Activated T-helper 1 cell treated with anti-CD3 and anti-CD28 coated beads, Interleukin-12 subunit alpha, Interleukin-12 subunit beta, Interleukin-2, Interleukin-4 antibody, amounts not matched to agents 30 ng/mL and 10 ng/mL and 1 ng/mL, durations not matched to agents 14 hours and 24 hours and 36 hours (primary cell): ENCODE data around the gene GUCY1A2. TPM values are rescaled to one million over a fixed set of nuclear protein-coding genes. Genes with fewer than 3 reads are reported as not detected.

ENCODE experiments used
- DNase-seq: peaks from one replicate; pipeline ENCODE4 v3.0.0; 2021; ENCODE audit warnings: low spot score
- H3K27ac Mint-ChIP-seq: one replicate; pipeline ENCODE4 v1.8.0; 2021; ENCODE audit warnings: mild to moderate bottlenecking, mixed read lengths
- H3K27me3 Mint-ChIP-seq: one replicate; pipeline ENCODE4 v1.8.0; 2022; ENCODE audit warnings: mild to moderate bottlenecking, moderate library complexity, mixed read lengths; ENCODE audit not compliant: insufficient read depth
- H3K36me3 Mint-ChIP-seq: one replicate; pipeline ENCODE4 v1.8.0; 2021; ENCODE audit warnings: low read depth, mixed read lengths
- H3K4me1 Mint-ChIP-seq: one replicate; pipeline ENCODE4 v1.8.0; 2021; ENCODE audit warnings: low read depth, mixed read lengths
- H3K4me3 Mint-ChIP-seq: one replicate; pipeline ENCODE4 v1.8.0; 2021; ENCODE audit warnings: mild to moderate bottlenecking, moderate library complexity, mixed read lengths
- H3K9me3 Mint-ChIP-seq: one replicate; pipeline ENCODE4 v1.8.0; 2021; ENCODE audit warnings: mixed read lengths
- intact Hi-C: fragments of 100-400 bp; cut with micrococcal nuclease; formaldehyde crosslinking; loops from one replicate; pipeline ENCODE4 v1.15.1; 2024
- total RNA-seq: library from RNA; stranded (reverse); gene quantifications from 2 replicates; pipeline ENCODE4 v1.2.3, GENCODE V29; 2022

Gene GUCY1A2
- total RNA-seq, 1 donor from 2014 or later: not detected

DNA sequence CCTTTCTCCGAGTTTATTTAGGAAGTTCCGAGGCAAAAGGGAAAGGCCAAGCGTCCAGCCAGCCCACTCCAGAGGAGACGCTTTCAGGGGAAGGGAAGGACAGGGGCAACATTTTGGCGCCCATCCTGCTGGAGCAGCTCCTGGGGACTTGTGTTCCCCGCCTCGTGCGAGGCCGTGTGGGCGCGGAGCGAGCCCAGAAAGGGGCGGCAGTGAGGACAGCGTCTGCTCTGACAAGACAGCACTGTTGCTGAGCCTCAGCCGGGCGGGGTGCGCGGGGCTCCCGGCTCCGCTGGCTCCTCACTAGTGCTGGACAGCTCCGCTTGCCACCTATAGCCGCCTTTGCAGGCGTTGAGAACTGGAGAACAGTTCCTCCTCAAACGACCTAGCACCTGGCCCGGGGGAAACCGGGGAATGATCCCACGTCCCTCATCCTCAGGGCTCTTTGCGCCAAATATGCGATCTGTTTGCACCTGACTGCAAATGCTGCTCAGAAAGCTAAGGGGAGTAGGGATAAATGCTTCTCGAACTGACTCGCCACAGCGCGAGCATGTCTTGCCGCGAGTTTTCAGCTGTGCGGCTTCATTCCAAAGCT, 722 bp upstream of the GUCY1A2 start:
- peaks cover 36% of the 10 kb centered on the region for H3K27me3 Mint-ChIP-seq
- intact Hi-C loops: no loop called here
- no peak overlapping the region for H3K27ac Mint-ChIP-seq
- H3K4me3 Mint-ChIP-seq: peak overlapping the region; percentile 26
- no peaks in the 10 kb centered on the region for H3K9me3 Mint-ChIP-seq
- DNase-seq: no peak
- no peaks in the 10 kb centered on the region for H3K36me3 Mint-ChIP-seq
- H3K4me1 Mint-ChIP-seq: no peaks in the 10 kb centered on the region

DNA sequence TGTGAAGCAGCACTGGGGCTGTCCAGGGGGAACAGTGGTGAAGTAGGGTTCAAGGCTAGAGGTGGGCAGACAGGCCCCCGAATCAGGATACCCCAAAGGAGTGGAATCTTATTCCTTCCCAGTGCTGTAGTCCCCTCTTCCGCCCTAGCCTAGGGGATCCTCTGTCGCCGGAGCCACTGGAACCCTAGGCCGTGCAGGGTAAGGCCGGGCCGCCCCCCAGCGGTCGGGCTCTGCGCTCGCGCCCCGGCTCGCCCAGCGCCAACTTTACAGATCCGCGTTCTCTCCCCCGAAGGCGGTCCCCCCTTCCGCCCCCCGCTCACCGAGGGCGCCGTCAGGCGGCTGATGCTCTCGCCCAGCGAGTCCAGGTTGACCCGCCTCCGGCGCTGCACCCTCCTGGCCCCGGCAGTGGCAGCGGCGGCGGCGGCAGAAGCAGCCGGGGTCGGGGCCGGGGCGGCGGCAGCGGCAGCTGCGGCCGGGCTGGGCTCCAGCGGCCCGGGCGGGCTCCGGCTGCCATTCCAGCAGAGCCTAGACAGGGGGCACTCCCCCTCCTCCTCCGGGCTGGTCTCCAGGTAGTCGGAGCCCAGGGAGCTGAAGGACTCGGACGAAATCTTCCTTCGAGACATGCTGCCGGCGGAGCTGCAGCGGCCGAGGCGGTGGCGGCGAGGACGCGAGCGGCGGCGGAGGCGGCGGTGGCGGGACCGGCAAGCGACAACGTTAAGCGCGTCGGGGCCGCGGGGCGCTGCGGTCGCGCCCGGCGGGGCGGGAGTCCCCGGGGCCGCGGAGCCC, 650 bp downstream of the GUCY1A2 start:
- intact Hi-C loops: no loop called here
- no peak for DNase-seq
- Mint-ChIP-seq H3K27me3 (peaks cover 36% of the 10 kb centered on the region), H3K9me3 (no peaks in the 10 kb centered on the region), H3K4me3 (no peak overlapping the region), H3K36me3 (no peaks in the 10 kb centered on the region), H3K4me1 (no peaks in the 10 kb centered on the region), H3K27ac (no peak overlapping the region)

DNA sequence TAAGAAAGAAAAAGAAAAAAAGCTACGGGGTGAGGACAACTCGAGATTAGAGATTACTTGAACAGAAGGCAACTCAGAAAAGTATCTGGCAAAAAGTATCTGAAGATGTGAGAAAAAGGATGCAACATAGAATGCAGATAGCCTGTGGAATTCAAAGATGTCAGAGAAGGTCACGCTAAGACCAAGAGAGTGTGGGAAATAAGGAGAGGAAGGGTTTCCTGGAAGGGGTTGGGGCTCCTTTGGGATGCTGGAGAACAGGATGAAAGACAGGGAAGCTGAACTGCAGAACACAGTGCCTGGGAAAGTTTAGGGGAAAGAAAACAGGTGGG, 1.2 kb downstream of the GUCY1A2 start:
- peaks cover 33% of the 10 kb centered on the region for H3K27me3 Mint-ChIP-seq
- intact Hi-C loops: no loop called here
- no peaks in the 10 kb centered on the region for H3K4me1 Mint-ChIP-seq
- no peaks in the 10 kb centered on the region for H3K36me3 Mint-ChIP-seq
- no peak overlapping the region for H3K4me3 Mint-ChIP-seq
- H3K27ac Mint-ChIP-seq: peak overlapping the region; percentile 52
- no peaks in the 10 kb centered on the region for H3K9me3 Mint-ChIP-seq
- DNase-seq: no peak

DNA sequence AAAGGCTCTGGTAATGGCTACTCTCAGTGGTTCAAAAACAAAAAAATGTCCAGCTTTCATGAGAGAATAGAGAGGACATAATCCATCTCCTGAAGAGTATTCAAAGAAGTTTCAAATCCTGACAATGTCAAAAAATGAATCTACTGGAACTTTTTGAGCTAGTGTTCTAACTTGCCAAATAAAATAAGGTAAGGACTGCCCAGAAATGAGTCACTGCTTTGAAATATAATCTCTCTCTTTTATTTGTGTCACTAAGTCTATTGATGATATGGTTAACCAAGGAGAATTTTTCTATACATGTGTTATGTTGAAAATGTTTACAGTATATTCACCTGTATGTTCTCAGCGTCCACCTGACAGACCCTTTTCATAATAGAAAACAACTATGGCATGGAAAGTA, 3.4 kb downstream of the GUCY1A2 start:
- Mint-ChIP-seq H3K4me3 (no peak overlapping the region), H3K27ac (no peak overlapping the region), H3K9me3 (no peaks in the 10 kb centered on the region), H3K4me1 (no peaks in the 10 kb centered on the region), H3K36me3 (no peaks in the 10 kb centered on the region), H3K27me3 (peaks cover 29% of the 10 kb centered on the region)
- intact Hi-C loops: no loop called here
- no peak for DNase-seq

DNA sequence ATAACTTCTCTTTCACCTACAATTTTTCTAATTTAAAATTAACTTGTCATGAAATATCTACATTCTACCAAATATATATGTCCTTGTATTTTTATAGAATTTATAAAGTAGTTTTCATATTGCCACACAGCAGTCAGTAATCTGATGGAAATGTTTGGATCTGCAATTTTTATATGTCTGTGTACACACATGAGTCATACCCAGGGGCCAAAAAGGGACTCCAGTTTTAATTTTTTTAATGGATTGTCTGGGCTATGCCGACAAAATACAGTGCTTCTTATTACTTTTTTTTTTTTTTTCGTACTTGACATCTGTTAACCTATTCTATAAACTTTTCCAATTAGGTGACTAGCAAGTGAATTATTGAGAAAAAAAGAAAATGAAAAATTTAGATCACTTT, 6.3 kb downstream of the GUCY1A2 start:
- Mint-ChIP-seq H3K4me3 (no peak overlapping the region), H3K4me1 (no peaks in the 10 kb centered on the region), H3K27me3 (peaks cover 12% of the 10 kb centered on the region), H3K9me3 (no peaks in the 10 kb centered on the region), H3K27ac (no peak overlapping the region), H3K36me3 (no peaks in the 10 kb centered on the region)
- intact Hi-C loops: no loop called here
- no peak for DNase-seq

DNA sequence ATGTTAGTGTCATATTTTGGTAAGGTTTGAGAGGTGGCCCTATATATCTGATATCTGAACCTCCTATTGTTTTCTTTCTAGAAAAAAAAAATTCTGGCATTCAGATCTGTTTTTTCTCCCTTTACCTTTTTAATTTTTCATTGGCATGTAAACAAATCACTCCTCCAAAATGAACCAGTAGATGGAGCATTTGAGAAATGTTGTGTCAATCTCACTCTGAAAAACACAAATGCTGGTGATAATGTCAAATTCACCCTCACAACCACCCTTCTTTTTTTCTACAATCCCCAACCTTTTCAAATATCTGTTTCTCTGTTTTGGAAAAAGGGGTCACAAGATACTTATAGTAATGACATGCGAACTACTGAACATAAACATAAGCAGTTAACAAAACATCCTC, 9.1 kb downstream of the GUCY1A2 start:
- Mint-ChIP-seq H3K27ac (no peak overlapping the region), H3K27me3 (no peaks in the 10 kb centered on the region), H3K4me1 (no peaks in the 10 kb centered on the region), H3K4me3 (no peak overlapping the region), H3K36me3 (no peaks in the 10 kb centered on the region), H3K9me3 (no peaks in the 10 kb centered on the region)
- DNase-seq: no peak
- intact Hi-C loops: loop anchor here (1.0 kb wide), 1 partner anchor 28 kb away; no protein-coding TSS in a partner anchor

DNA sequence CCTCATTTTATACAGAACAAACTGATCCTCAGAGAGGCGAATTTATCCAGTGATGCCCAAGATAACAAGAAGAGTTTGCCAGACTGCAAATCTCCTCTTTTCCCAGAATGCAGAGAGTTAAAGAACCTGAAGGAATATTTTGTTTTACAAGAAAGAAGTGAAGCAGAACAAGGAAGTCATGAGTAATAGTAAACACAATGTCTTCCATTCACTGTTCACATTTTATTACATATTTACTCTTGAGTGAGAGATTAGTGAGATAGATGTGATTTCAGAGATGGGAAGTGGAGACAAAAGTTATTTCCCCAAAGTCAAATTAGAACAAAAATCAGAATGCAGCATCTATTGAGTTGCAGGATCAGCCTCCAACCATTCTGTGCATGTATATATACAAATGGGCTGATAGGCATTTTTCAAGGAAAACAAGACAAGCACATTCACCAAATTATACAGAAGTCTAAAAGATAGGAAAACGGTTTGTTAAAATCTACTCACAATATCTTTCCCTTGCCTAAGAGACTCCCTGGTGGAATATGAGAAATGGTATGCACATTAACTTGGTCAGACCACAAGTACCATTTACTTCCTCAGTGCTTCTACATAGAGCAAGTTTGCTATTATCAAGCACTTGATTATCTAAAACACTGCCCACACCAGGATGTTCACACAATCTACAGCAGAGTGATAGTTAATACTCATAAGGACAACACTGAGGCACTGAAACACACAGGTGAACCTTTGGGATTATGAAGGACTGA, 12.0 kb downstream of the GUCY1A2 start:
- H3K9me3 Mint-ChIP-seq: no peaks in the 10 kb centered on the region
- H3K4me3 Mint-ChIP-seq: no peak overlapping the region
- no peak overlapping the region for H3K27ac Mint-ChIP-seq
- H3K27me3 Mint-ChIP-seq: no peaks in the 10 kb centered on the region
- no peaks in the 10 kb centered on the region for H3K4me1 Mint-ChIP-seq
- DNase-seq: no peak
- intact Hi-C loops: no loop called here
- no peaks in the 10 kb centered on the region for H3K36me3 Mint-ChIP-seq

DNA sequence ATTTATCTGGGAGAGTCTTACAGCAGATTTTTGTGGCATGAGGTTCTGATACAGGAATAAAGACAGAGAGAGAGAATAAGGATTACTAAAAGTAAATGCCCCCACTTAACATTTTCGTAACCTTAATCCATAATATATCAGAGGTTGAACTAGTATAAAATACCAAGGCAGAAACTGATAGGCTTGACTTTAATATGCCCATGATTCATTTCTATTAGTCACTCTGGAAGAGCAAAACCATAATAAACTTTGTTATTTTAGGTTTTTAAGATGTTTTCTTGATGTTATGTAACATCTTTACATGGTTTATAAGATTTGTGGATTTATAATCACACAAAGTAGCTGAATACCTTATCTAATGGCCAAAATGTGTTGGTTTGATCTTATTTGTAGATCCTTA, 19.1 kb downstream of the GUCY1A2 start:
- no peak for DNase-seq
- H3K4me1 Mint-ChIP-seq: no peaks in the 10 kb centered on the region
- no peaks in the 10 kb centered on the region for H3K27me3 Mint-ChIP-seq
- H3K36me3 Mint-ChIP-seq: no peaks in the 10 kb centered on the region
- intact Hi-C loops: no loop called here
- H3K9me3 Mint-ChIP-seq: no peaks in the 10 kb centered on the region
- no peak overlapping the region for H3K27ac Mint-ChIP-seq
- no peak overlapping the region for H3K4me3 Mint-ChIP-seq

DNA sequence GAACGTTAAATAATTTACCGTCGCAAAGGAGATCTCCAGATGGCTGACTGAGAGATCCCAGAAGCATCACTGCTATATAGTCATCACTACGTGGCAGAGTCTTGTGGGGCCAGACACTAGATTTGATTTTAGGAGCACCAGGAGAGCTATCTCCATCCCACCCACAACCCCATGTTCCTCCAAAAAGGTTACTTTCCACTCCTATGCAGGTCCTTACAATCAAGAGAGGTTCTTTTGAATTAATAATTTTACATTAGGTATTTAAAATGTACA, 19.4 kb downstream of the GUCY1A2 start:
- no peaks in the 10 kb centered on the region for H3K4me1 Mint-ChIP-seq
- no peaks in the 10 kb centered on the region for H3K27me3 Mint-ChIP-seq
- H3K9me3 Mint-ChIP-seq: no peaks in the 10 kb centered on the region
- intact Hi-C loops: no loop called here
- DNase-seq: no peak
- no peak overlapping the region for H3K4me3 Mint-ChIP-seq
- no peak overlapping the region for H3K27ac Mint-ChIP-seq
- H3K36me3 Mint-ChIP-seq: no peaks in the 10 kb centered on the region

DNA sequence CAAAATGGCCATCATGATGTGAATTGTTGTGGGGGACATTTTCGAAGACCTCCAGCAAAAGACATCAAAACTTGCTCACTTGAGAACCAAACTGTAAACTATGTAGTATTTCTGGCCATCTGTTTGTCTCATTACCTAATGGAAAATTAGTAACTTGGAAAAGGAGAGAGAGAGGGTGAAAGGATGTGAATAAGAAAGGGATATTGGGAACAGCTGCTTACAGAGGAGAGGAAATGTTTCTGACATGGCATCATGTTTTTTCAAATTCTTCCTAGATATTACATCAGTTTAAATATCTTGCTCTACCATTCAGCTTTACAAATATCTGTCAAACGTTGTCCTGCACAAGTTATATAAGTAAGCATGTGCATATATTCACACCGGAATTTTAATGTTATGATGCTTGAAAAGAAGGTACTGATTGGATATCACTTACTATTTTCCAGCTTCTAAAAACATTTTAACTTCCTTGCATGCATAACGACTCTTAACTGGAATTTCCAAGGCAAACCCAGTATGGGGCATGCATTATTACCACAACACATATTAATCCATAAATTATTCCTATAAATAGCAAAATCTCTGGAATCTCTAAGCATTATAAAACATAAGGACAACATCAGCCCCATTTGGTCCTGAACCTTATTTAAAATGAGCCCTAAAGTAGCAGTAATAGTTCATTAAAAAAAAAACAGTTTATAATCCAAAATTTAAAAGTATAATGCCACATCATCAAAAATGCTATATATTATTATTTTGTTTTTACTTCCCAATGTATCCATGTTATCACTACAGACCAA, 20.0 kb downstream of the GUCY1A2 start:
- Mint-ChIP-seq H3K36me3 (no peaks in the 10 kb centered on the region), H3K27ac (no peak overlapping the region), H3K9me3 (no peaks in the 10 kb centered on the region), H3K4me3 (no peak overlapping the region), H3K27me3 (no peaks in the 10 kb centered on the region), H3K4me1 (no peaks in the 10 kb centered on the region)
- intact Hi-C loops: no loop called here
- DNase-seq: no peak

DNA sequence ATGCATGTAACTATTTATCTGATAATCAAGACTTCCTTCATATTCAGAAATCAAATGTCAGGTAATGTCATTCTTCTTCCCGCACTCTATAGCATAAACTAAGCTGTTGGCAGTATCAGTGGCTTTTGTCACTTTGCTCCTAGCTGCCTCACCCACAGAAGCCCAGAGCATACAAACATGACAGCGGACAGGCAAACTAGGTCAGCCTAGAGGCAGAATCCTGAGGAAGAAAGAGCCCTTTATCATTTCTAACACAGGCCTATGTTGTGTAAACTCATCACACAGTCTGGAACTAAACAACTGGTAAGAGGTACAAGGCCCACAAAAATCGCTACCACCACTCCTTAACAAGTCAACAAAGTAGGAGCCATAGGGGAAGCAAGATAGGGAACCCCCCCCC, 21.0 kb downstream of the GUCY1A2 start:
- H3K36me3 Mint-ChIP-seq: no peaks in the 10 kb centered on the region
- H3K27me3 Mint-ChIP-seq: no peaks in the 10 kb centered on the region
- H3K4me1 Mint-ChIP-seq: no peaks in the 10 kb centered on the region
- intact Hi-C loops: no loop called here
- H3K4me3 Mint-ChIP-seq: no peak overlapping the region
- H3K27ac Mint-ChIP-seq: no peak overlapping the region
- peaks cover 4% of the 10 kb centered on the region for H3K9me3 Mint-ChIP-seq
- DNase-seq: no peak

DNA sequence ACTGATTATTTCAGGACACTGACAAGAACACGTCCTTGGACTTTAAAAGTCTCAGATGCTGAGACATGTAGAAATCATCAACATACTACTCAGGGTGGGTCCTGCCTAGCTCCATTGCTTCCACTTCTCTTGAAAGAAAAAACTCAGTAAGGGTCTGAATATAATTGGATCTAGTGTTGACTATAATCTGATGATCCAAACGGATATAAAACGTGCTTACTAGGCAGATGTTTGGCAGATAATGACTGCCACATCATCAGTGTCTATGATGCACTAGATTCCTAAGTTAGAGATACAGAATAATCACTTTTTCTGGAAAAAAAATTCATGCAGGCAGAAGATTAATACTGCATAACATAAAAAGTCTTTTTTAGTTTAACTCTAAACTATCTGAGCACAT, 21.6 kb downstream of the GUCY1A2 start:
- H3K27me3 Mint-ChIP-seq: no peaks in the 10 kb centered on the region
- H3K36me3 Mint-ChIP-seq: no peaks in the 10 kb centered on the region
- H3K4me1 Mint-ChIP-seq: no peaks in the 10 kb centered on the region
- no peak overlapping the region for H3K27ac Mint-ChIP-seq
- H3K4me3 Mint-ChIP-seq: no peak overlapping the region
- DNase-seq: no peak
- intact Hi-C loops: no loop called here
- peaks cover 4% of the 10 kb centered on the region for H3K9me3 Mint-ChIP-seq

DNA sequence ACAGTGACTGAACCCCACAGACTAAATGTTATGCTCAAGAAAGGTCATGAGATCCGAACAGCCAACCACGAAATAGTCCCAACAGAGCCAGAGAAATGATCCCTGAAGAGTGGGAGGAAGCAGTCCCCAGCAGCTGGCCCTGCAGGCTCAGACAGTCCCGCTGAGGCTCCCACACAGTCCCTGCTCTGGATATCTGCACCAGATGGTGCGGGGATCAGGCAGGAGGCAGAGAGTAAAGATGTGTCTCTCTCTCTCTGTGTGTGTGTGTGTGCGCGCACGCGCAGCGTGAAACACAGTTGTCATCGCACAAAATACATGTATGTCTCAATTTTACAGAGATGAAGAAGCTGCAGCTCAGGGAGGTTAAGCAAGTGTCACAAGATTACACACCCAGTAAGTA, 27.9 kb downstream of the GUCY1A2 start:
- Mint-ChIP-seq H3K4me1 (no peaks in the 10 kb centered on the region), H3K4me3 (no peak overlapping the region), H3K27ac (no peak overlapping the region), H3K36me3 (no peaks in the 10 kb centered on the region), H3K27me3 (no peaks in the 10 kb centered on the region), H3K9me3 (peaks cover 4% of the 10 kb centered on the region)
- DNase-seq: no peak
- intact Hi-C loops: no loop called here
